WTC11 (cell line): Measurements from ENCODE around the gene SLC23A1.

ENCODE experiments used
- MAX ChIP-seq: sonication (generic); formaldehyde crosslinking; IDR thresholded peaks from 2 replicates; pipeline ENCODE4 v1.8.0; 2022; ENCODE audit warnings: mild to moderate bottlenecking, missing genetic modification reagents
- MLX ChIP-seq: sonication (generic); formaldehyde crosslinking; IDR thresholded peaks from 2 replicates; pipeline ENCODE4 v1.8.1; 2023; ENCODE audit warnings: mild to moderate bottlenecking, missing genetic modification reagents, moderate library complexity
- NFE2L1 ChIP-seq: sonication (generic); formaldehyde crosslinking; IDR thresholded peaks from 2 replicates; pipeline ENCODE4 v1.8.1; 2023; ENCODE audit warnings: missing genetic modification reagents
- NR2C2 ChIP-seq: sonication (generic); formaldehyde crosslinking; IDR thresholded peaks from 2 replicates; pipeline ENCODE4 v1.8.0; 2022; ENCODE audit warnings: mild to moderate bottlenecking, missing genetic modification reagents
- TF ChIP-seq, protein P1 (sequence below): sonication (generic); formaldehyde crosslinking; IDR thresholded peaks from 2 replicates; pipeline ENCODE4 v1.8.0; 2022; ENCODE audit warnings: missing genetic modification reagents
- TF ChIP-seq, protein P2 (sequence below): fragments of 200-600 bp; IDR thresholded peaks from 2 replicates; pipeline ENCODE4 v1.8.0; 2022; ENCODE audit warnings: antibody characterized with exemption

- TF ChIP-seq MLX (CRISPR knock-in tag) (no peak), MAX (CRISPR knock-in tag) (no peak), NR2C2 (CRISPR knock-in tag) (no peak), NFE2L1 (CRISPR knock-in tag) (no peak)
- TF ChIP-seq, protein P1, sequence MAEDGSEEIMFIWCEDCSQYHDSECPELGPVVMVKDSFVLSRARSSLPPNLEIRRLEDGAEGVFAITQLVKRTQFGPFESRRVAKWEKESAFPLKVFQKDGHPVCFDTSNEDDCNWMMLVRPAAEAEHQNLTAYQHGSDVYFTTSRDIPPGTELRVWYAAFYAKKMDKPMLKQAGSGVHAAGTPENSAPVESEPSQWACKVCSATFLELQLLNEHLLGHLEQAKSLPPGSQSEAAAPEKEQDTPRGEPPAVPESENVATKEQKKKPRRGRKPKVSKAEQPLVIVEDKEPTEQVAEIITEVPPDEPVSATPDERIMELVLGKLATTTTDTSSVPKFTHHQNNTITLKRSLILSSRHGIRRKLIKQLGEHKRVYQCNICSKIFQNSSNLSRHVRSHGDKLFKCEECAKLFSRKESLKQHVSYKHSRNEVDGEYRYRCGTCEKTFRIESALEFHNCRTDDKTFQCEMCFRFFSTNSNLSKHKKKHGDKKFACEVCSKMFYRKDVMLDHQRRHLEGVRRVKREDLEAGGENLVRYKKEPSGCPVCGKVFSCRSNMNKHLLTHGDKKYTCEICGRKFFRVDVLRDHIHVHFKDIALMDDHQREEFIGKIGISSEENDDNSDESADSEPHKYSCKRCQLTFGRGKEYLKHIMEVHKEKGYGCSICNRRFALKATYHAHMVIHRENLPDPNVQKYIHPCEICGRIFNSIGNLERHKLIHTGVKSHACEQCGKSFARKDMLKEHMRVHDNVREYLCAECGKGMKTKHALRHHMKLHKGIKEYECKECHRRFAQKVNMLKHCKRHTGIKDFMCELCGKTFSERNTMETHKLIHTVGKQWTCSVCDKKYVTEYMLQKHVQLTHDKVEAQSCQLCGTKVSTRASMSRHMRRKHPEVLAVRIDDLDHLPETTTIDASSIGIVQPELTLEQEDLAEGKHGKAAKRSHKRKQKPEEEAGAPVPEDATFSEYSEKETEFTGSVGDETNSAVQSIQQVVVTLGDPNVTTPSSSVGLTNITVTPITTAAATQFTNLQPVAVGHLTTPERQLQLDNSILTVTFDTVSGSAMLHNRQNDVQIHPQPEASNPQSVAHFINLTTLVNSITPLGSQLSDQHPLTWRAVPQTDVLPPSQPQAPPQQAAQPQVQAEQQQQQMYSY = peak; percentile 75
- TF ChIP-seq, protein P2, sequence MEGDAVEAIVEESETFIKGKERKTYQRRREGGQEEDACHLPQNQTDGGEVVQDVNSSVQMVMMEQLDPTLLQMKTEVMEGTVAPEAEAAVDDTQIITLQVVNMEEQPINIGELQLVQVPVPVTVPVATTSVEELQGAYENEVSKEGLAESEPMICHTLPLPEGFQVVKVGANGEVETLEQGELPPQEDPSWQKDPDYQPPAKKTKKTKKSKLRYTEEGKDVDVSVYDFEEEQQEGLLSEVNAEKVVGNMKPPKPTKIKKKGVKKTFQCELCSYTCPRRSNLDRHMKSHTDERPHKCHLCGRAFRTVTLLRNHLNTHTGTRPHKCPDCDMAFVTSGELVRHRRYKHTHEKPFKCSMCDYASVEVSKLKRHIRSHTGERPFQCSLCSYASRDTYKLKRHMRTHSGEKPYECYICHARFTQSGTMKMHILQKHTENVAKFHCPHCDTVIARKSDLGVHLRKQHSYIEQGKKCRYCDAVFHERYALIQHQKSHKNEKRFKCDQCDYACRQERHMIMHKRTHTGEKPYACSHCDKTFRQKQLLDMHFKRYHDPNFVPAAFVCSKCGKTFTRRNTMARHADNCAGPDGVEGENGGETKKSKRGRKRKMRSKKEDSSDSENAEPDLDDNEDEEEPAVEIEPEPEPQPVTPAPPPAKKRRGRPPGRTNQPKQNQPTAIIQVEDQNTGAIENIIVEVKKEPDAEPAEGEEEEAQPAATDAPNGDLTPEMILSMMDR = no peak
Measured at GRCh38 chr5:139393497-139394122, 10.5 kb upstream of the SLC23A1 start.
